ENCODE results near the gene PARD3. TPM values are rescaled to one million over a fixed set of nuclear protein-coding genes. Genes with fewer than 3 reads are reported as not detected.

PARD3 gene
- total RNA-seq, 2 experiments from 2014 or later: 0.53 to 0.71 TPM

DNA sequence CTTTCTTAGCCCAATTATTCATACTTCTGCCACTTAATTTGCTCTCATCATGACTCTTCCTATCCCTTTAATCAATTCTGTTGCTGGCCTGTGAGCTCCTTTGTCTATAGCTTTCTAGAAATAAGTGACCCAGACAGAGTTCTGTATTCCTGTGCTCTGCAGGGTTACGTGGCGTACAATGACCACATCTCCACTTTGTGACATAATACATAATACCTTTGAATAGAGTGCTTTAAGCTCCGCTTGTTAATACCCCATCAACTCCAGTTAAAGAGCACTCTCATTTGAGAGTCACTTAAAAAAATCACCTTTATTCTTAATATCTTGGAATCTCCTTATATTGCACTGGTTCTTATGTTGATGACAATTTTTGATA is 619.0 kb downstream of the PARD3 start:
- Mint-ChIP-seq H3K4me3 (no peak overlapping the region), H3K4me1 (ENCODE audit: low read depth) (no peaks in the 10 kb centered on the region), H3K27ac (no peak overlapping the region), H3K27me3 (no peaks in the 10 kb centered on the region), H3K9me3 (no peaks in the 10 kb centered on the region), H3K36me3 (ENCODE audit: low read depth) (no peaks in the 10 kb centered on the region)
- Histone ChIP-seq H3K27me3 (ENCODE audit: control insufficient read depth in 1 of 2, insufficient read depth in 2 of 2, low read length in 2 of 2) (peaks cover 0 to 4% of the 10 kb centered on the region in 2 experiments), H3K27ac (ENCODE audit: low read depth in 1 of 2, low read length in 2 of 2) (no peak overlapping the region), H3K4me3 (ENCODE audit: low read length) (no peak overlapping the region), H3K4me1 (ENCODE audit: insufficient read depth, low read length) (no peaks in the 10 kb centered on the region), H3K36me3 (ENCODE audit: insufficient read depth, low read length) (no peaks in the 10 kb centered on the region), H3K9me3 (ENCODE audit: control insufficient read depth in 1 of 2, insufficient read depth in 1 of 2, low read length in 2 of 2) (peaks cover 0 to 4% of the 10 kb centered on the region in 2 experiments)
- intact Hi-C loops (cut with DNase I, micrococcal nuclease): no loop called here
- TF ChIP-seq, protein P1, sequence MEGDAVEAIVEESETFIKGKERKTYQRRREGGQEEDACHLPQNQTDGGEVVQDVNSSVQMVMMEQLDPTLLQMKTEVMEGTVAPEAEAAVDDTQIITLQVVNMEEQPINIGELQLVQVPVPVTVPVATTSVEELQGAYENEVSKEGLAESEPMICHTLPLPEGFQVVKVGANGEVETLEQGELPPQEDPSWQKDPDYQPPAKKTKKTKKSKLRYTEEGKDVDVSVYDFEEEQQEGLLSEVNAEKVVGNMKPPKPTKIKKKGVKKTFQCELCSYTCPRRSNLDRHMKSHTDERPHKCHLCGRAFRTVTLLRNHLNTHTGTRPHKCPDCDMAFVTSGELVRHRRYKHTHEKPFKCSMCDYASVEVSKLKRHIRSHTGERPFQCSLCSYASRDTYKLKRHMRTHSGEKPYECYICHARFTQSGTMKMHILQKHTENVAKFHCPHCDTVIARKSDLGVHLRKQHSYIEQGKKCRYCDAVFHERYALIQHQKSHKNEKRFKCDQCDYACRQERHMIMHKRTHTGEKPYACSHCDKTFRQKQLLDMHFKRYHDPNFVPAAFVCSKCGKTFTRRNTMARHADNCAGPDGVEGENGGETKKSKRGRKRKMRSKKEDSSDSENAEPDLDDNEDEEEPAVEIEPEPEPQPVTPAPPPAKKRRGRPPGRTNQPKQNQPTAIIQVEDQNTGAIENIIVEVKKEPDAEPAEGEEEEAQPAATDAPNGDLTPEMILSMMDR (IDR thresholded peaks at IDR 0.05): no peak
- DNase-seq: no peak
- CTCF ChIA-PET: no interaction called here
- no peak for ATAC-seq (ENCODE audit: poor library complexity)
- POLR2A ChIA-PET: no interaction called here

DNA sequence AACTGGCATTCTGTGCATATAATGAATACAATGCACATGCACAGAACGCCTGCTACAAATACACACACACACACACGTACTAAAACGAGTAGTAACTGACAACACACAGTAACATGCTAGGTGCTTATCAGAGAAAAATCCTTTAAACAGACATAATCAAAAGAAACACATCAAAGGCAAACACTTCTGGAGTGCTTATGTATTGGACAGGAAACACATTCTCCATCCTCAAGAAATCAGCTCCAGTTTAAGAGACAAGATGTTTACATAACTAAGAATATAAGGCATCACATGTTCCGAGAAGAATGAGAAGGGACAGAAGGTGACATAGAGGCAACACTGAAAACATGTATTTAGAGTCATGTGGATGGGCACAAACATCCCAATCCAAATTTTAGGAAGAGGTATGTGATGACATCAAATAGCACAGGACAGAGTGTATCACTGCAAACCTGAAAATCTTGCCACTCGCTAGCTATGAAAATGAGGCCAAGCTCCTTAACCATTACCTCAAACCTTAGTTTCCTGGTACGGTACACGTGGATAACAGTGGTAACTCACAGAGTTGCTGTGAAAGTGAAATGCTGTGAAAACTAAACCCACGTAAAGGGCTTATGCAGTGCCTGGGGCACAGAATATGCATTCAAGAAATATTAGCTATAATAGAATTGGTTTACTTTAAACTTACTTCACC is 619.6 kb downstream of the PARD3 start:
- no peaks in the 10 kb centered on the region for H3K4me1 ChIP-seq (ENCODE audit: insufficient read depth, low read length)
- POLR2A ChIA-PET: no interaction called here
- H3K4me3 ChIP-seq (ENCODE audit: low read length): no peak overlapping the region
- peaks cover 0 to 4% of the 10 kb centered on the region in 2 experiments for H3K9me3 ChIP-seq (ENCODE audit: control insufficient read depth in 1 of 2, insufficient read depth in 1 of 2, low read length in 2 of 2)
- Mint-ChIP-seq H3K27me3 (no peaks in the 10 kb centered on the region), H3K4me3 (no peak overlapping the region), H3K36me3 (ENCODE audit: low read depth) (no peaks in the 10 kb centered on the region), H3K27ac (no peak overlapping the region), H3K4me1 (ENCODE audit: low read depth) (no peaks in the 10 kb centered on the region), H3K9me3 (no peaks in the 10 kb centered on the region)
- TF ChIP-seq, protein P1 (IDR thresholded peaks at IDR 0.05): no peak
- no peaks in the 10 kb centered on the region for H3K36me3 ChIP-seq (ENCODE audit: insufficient read depth, low read length)
- no peak for DNase-seq
- H3K27me3 ChIP-seq (ENCODE audit: control insufficient read depth in 1 of 2, insufficient read depth in 2 of 2, low read length in 2 of 2): peaks cover 0 to 4% of the 10 kb centered on the region in 2 experiments
- no peak for ATAC-seq (ENCODE audit: poor library complexity)
- intact Hi-C loops (cut with DNase I, micrococcal nuclease): no loop called here
- CTCF ChIA-PET: no interaction called here
- no peak overlapping the region for H3K27ac ChIP-seq (ENCODE audit: low read depth in 1 of 2, low read length in 2 of 2)

DNA sequence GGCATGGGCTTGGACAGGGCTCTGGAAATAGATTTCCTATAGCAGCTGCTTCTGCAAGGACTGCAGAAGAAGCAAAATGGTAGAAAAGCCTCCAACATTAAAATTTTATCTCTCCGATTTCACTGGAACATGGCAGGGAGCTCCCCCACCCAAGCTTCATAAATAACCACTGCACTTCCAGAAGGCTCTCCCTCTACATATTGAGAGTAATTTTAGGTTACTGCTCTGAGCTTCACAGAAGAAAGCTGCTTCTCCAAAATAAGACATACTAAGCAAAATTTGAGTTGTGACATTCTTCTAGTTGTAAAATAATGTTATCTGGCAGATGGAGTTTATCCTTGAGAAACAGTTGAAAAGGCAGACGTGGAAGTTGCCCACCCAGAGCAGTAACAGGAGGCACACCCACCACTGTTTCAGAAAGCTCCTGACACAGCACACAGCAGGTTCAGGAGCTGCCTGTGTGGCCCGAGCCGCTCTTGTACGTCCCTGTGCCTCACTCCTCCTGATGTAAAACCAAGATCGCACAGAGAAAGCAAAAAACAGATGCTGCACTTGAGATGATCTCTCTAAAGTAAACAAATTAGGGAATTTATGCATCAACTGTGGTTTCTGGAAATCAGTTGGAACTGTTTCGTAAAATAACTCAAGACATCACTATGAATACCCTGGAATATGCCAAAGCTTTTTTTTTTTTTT is 621.0 kb downstream of the PARD3 start:
- Histone ChIP-seq H3K27me3 (ENCODE audit: control insufficient read depth in 1 of 2, insufficient read depth in 2 of 2, low read length in 2 of 2) (peaks cover 0 to 4% of the 10 kb centered on the region in 2 experiments), H3K36me3 (ENCODE audit: insufficient read depth, low read length) (no peaks in the 10 kb centered on the region), H3K4me3 (ENCODE audit: low read length) (no peak overlapping the region), H3K4me1 (ENCODE audit: insufficient read depth, low read length) (no peaks in the 10 kb centered on the region), H3K9me3 (ENCODE audit: control insufficient read depth in 1 of 2, insufficient read depth in 1 of 2, low read length in 2 of 2) (peaks cover 0 to 4% of the 10 kb centered on the region in 2 experiments), H3K27ac (ENCODE audit: low read depth in 1 of 2, low read length in 2 of 2) (no peak overlapping the region)
- ChIA-PET POLR2A (no interaction called here), CTCF (no interaction called here)
- no peak for ATAC-seq (ENCODE audit: poor library complexity)
- intact Hi-C loops (cut with DNase I, micrococcal nuclease): no loop called here
- H3K27me3 Mint-ChIP-seq: no peaks in the 10 kb centered on the region
- no peak overlapping the region for H3K4me3 Mint-ChIP-seq
- TF ChIP-seq, protein P1 (IDR thresholded peaks at IDR 0.05): no peak
- H3K9me3 Mint-ChIP-seq: no peaks in the 10 kb centered on the region
- no peaks in the 10 kb centered on the region for H3K4me1 Mint-ChIP-seq (ENCODE audit: low read depth)
- no peak for DNase-seq
- no peaks in the 10 kb centered on the region for H3K36me3 Mint-ChIP-seq (ENCODE audit: low read depth)
- H3K27ac Mint-ChIP-seq: no peak overlapping the region
